IMR-90 (cell line): ENCODE measurements around the gene ZNF416. TPM values are rescaled to one million over a fixed set of nuclear protein-coding genes. Genes with fewer than 3 reads are reported as not detected.

Experiments used
- ATAC-seq: fragments of 200-7000 bp; cut with Tn5 transposase; 2 replicates; pipeline ENCODE4 v1.9.1; 2020; ENCODE audit warnings: low read depth, mild to moderate bottlenecking, moderate library complexity
- BruUV-seq: library from RNA; stranded (reverse); fragments of 400-500 nt; replicated peaks from 2 replicates; lab custom pipeline; 2021; lab: Mats Ljungman, UMichigan
- CTCF ChIA-PET: fragments of 300-600 bp; formaldehyde crosslinking; extraction: SDS; loops from one replicate; lab custom pipeline; 2021; ENCODE audit warnings: antibody characterized with exemption; lab: Yijun Ruan, JAX
- POLR2A ChIA-PET: fragments of 300-600 bp; sonication (Branson Sonifier 250); formaldehyde crosslinking; loops from one replicate; lab custom pipeline; 2022; ENCODE audit warnings: antibody characterized with exemption; ENCODE audit not compliant: unreplicated experiment; lab: Charles Lee
- DNase-seq: peaks from one replicate; pipeline ENCODE4 v3.0.0; 2013
- H2AFZ ChIP-seq: replicated peaks from 2 replicates; pipeline ENCODE3; 2013; ENCODE audit warnings: low read length, mild to moderate bottlenecking; ENCODE audit not compliant: poor library complexity
- H2AK5ac ChIP-seq: 2 replicates; pipeline ENCODE4 v1.6.1; 2013; ENCODE audit warnings: low read depth, low read length, inconsistent platforms
- H2AK9ac ChIP-seq: replicated peaks from 2 replicates; pipeline ENCODE3; 2013; ENCODE audit warnings: mild to moderate bottlenecking, low read depth, low read length, moderate library complexity; ENCODE audit not compliant: poor library complexity
- H2BK120ac ChIP-seq: 2 replicates; pipeline ENCODE4 v1.6.1; 2013; ENCODE audit warnings: low read depth, low read length, inconsistent platforms
- H2BK15ac ChIP-seq: 3 replicates; pipeline ENCODE4 v1.6.1; 2013; ENCODE audit warnings: low read depth, low read length, inconsistent platforms
- H2BK20ac ChIP-seq: 2 replicates; pipeline ENCODE4 v1.6.1; 2013; ENCODE audit warnings: low read depth, mild to moderate bottlenecking, inconsistent platforms, low read length, moderate library complexity
- H2BK5ac ChIP-seq: 2 replicates; pipeline ENCODE4 v1.6.1; 2013; ENCODE audit warnings: mild to moderate bottlenecking, low read depth, low read length, inconsistent platforms; ENCODE audit not compliant: poor library complexity, severe bottlenecking
- H3K14ac ChIP-seq: replicated peaks from 2 replicates; pipeline ENCODE4 v1.6.1; 2013; ENCODE audit warnings: low read depth, low read length, inconsistent platforms
- H3K18ac ChIP-seq: 2 replicates; pipeline ENCODE4 v1.6.1; 2013; ENCODE audit warnings: low read depth, low read length, control low read depth
- H3K23ac ChIP-seq: 2 replicates; pipeline ENCODE4 v1.6.1; 2013; ENCODE audit warnings: low read depth, low read length, inconsistent platforms
- H3K27ac ChIP-seq: 2 replicates; pipeline ENCODE4 v1.5.1; 2013; ENCODE audit warnings: mild to moderate bottlenecking, control low read depth, low read length; ENCODE audit not compliant: insufficient read depth
- H3K27me3 ChIP-seq: 2 replicates; pipeline ENCODE4 v1.6.1; 2013; ENCODE audit warnings: low read length; ENCODE audit not compliant: control insufficient read depth, insufficient read depth
- H3K36me3 ChIP-seq: 2 replicates; pipeline ENCODE4 v1.6.1; 2013; ENCODE audit warnings: low read length, mixed read lengths; ENCODE audit not compliant: control insufficient read depth, insufficient read depth
- H3K4ac ChIP-seq: 2 replicates; pipeline ENCODE4 v1.6.1; 2013; ENCODE audit warnings: low read depth, low read length, inconsistent platforms
- H3K4me1 ChIP-seq: 2 replicates; pipeline ENCODE4 v1.6.1; 2013; ENCODE audit warnings: low read length, mixed read lengths; ENCODE audit not compliant: control insufficient read depth, insufficient read depth
- H3K4me2 ChIP-seq: 2 replicates; pipeline ENCODE4 v1.6.1; 2013; ENCODE audit warnings: low read depth, mild to moderate bottlenecking, control low read depth, low read length, moderate library complexity
- H3K4me3 ChIP-seq: 2 replicates; pipeline ENCODE4 v1.5.1; 2013; ENCODE audit warnings: low read depth, mild to moderate bottlenecking, control low read depth, low read length, moderate library complexity; ENCODE audit not compliant: insufficient read depth
- H3K56ac ChIP-seq: 2 replicates; pipeline ENCODE4 v1.6.1; 2013; ENCODE audit warnings: low read length, inconsistent platforms; ENCODE audit not compliant: insufficient read depth; ENCODE audit errors: extremely low read depth
- H3K79me1 ChIP-seq, 2 experiments: 2 replicates each; pipeline ENCODE4 v1.6.1; 2013; ENCODE audit warnings: low read length in 2 of 2, inconsistent platforms in 1 of 2, low read depth in 1 of 2
- H3K9ac ChIP-seq: 2 replicates; pipeline ENCODE4 v1.6.1; 2013; ENCODE audit warnings: low read depth, low read length, control low read depth
- H3K9me1 ChIP-seq: 2 replicates; pipeline ENCODE4 v1.6.1; 2013; ENCODE audit warnings: low read length, inconsistent platforms; ENCODE audit not compliant: insufficient read depth
- H3K9me3 ChIP-seq: 2 replicates; pipeline ENCODE4 v1.6.1; 2013; ENCODE audit warnings: low read length; ENCODE audit not compliant: control insufficient read depth, insufficient read depth
- H4K20me1 ChIP-seq: 2 replicates; pipeline ENCODE4 v1.6.1; 2013; ENCODE audit warnings: low read length, inconsistent platforms; ENCODE audit not compliant: insufficient read depth
- H4K5ac ChIP-seq: 2 replicates; pipeline ENCODE4 v1.6.1; 2013; ENCODE audit warnings: mild to moderate bottlenecking, low read depth, low read length, control low read depth
- H4K8ac ChIP-seq, 2 experiments: 2 replicates each; pipeline ENCODE4 v1.6.1; 2013; ENCODE audit warnings: low read depth in 2 of 2, low read length in 2 of 2, control low read depth in 1 of 2, inconsistent platforms in 1 of 2
- H4K91ac ChIP-seq: 2 replicates; pipeline ENCODE4 v1.6.1; 2013; ENCODE audit warnings: low read depth, low read length, inconsistent platforms; ENCODE audit not compliant: insufficient read depth
- BHLHE40 ChIP-seq: fragments of 150-350 bp; IDR thresholded peaks from 2 replicates; pipeline ENCODE4 v1.6.1; 2016; ENCODE audit warnings: mild to moderate bottlenecking, low read depth, low read length
- CEBPB ChIP-seq: IDR thresholded peaks from 2 replicates; pipeline ENCODE4 v1.6.1; 2012; ENCODE audit warnings: low read depth, low read length, improper control_type of control experiment
- CHD1 ChIP-seq: IDR thresholded peaks from 2 replicates; pipeline ENCODE4 v1.6.1; 2012; ENCODE audit warnings: low read depth, low read length, improper control_type of control experiment
- FOS ChIP-seq: fragments of 150-350 bp; IDR thresholded peaks from 2 replicates; pipeline ENCODE4 v1.6.1; 2016; ENCODE audit warnings: low read depth, low read length
- MAFK ChIP-seq: IDR thresholded peaks from 2 replicates; pipeline ENCODE4 v1.6.1; 2012; ENCODE audit warnings: low read depth, low read length, improper control_type of control experiment
- MAZ ChIP-seq: IDR thresholded peaks from 2 replicates; pipeline ENCODE4 v1.6.1; 2012; ENCODE audit warnings: low read depth, mild to moderate bottlenecking, low read length, improper control_type of control experiment, moderate library complexity, borderline replicate concordance
- MXI1 ChIP-seq: IDR thresholded peaks from 2 replicates; pipeline ENCODE4 v1.6.1; 2012; ENCODE audit warnings: low read depth, mild to moderate bottlenecking, low read length, moderate library complexity, borderline replicate concordance
- NFE2L2 ChIP-seq: fragments of 150-350 bp; IDR thresholded peaks from 2 replicates; pipeline ENCODE4 v1.6.1; 2016; ENCODE audit warnings: low read depth, mild to moderate bottlenecking, low read length
- POLR2A ChIP-seq: IDR thresholded peaks from 2 replicates; pipeline ENCODE4 v1.6.1; 2012; ENCODE audit warnings: mild to moderate bottlenecking, low read depth, low read length
- RAD21 ChIP-seq: IDR thresholded peaks from 2 replicates; pipeline ENCODE4 v1.6.1; 2012; ENCODE audit warnings: low read length, improper control_type of control experiment
- RCOR1 ChIP-seq: IDR thresholded peaks from 2 replicates; pipeline ENCODE4 v1.6.1; 2012; ENCODE audit warnings: mild to moderate bottlenecking, low read length, improper control_type of control experiment; ENCODE audit not compliant: insufficient replicate concordance
- RFX5 ChIP-seq: IDR thresholded peaks from 2 replicates; pipeline ENCODE4 v1.8.0; 2012; ENCODE audit warnings: low read depth, mild to moderate bottlenecking, low read length, moderate library complexity
- SMC3 ChIP-seq: fragments of 150-350 bp; IDR thresholded peaks from 2 replicates; pipeline ENCODE4 v1.6.1; 2016; ENCODE audit warnings: low read depth, mild to moderate bottlenecking, antibody characterized with exemption, low read length, moderate library complexity
- dilution Hi-C: fragments of 300-500 bp; cut with HindIII; formaldehyde crosslinking; loops from one replicate; pipeline ENCODE4 v1.14.3; 2018; ENCODE audit warnings: low sequenced_read_pairs; ENCODE audit not compliant: unreplicated experiment
- in situ Hi-C: fragments of 300-500 bp; cut with MboI; formaldehyde crosslinking; loops from 3 replicates; pipeline ENCODE4 v1.14.3; 2019; ENCODE audit warnings: low sequenced_read_pairs, inconsistent platforms, mixed read lengths
- intact Hi-C: fragments of 100-400 bp; cut with micrococcal nuclease; formaldehyde crosslinking; loops from 2 replicates; pipeline ENCODE4 v1.10.0; 2022
- polyA plus RNA-seq, 3 experiments: library from polyadenylated mRNA; depleted of rRNA; stranded (reverse); fragments of >200 nt; gene quantifications; 2 replicates each; pipeline ENCODE4 v1.2.3, GENCODE V29; 2012; ENCODE audit warnings: low replicate concordance in 1 of 3
- total RNA-seq: library from RNA; depleted of rRNA; stranded (reverse); fragments of >200 nt; gene quantifications from 2 replicates; pipeline ENCODE4 v1.2.3, GENCODE V29; 2012
- TF ChIP-seq, protein P1 (sequence below): fragments of 150-350 bp; IDR thresholded peaks from 2 replicates; pipeline ENCODE4 v1.6.1; 2017; ENCODE audit warnings: mild to moderate bottlenecking, antibody characterized with exemption, low read length, low read depth
- TF ChIP-seq, protein P2 (sequence below): fragments of 150-350 bp; IDR thresholded peaks from 2 replicates; pipeline ENCODE4 v1.6.1; 2016; ENCODE audit warnings: low read depth, mild to moderate bottlenecking, low read length, moderate library complexity, borderline replicate concordance
- TF ChIP-seq, protein P3 (sequence below): conservative IDR thresholded peaks from 2 replicates; pipeline ENCODE4 v1.5.1; 2012; ENCODE audit warnings: mild to moderate bottlenecking, low read depth, low read length, improper control_type of control experiment

ZNF416 gene
- total and polyA plus RNA-seq, 2 of the 4 experiments (the other 2 are of a cell fraction) = 2.6 to 8.1 TPM

DNA sequence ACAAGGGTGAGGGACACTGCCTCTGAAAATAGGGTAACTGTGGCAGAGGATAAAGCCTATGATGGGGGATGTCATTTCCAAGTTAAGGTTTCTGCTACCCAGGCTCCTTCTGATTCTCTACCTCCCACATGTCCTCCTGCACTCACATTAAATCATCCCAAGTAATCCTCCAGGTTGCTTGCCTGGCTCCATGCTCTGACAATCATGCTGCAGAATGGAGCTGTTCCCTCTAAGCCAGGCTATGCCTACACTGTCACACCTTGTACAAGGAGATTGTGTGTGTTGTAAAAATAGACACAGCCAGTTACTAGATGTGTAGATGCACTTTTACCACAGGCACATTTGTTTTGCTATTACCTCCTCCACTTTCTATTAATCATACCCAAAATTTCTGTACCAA, 8.0 kb downstream of the ZNF416 start:
- in situ Hi-C loops = no loop called here
- no TSS peak for BruUV-seq

More for the DNA sequence above, 8.0 kb downstream of the ZNF416 start:
- no peak overlapping the region for H3K4me3 ChIP-seq
- H3K23ac ChIP-seq = no peak overlapping the region
- ATAC-seq (no peak), DNase-seq (no peak)
- no peak for TF ChIP-seq MAZ
- no peak for TF ChIP-seq FOS
- no peak for TF ChIP-seq CHD1
- no peak for TF ChIP-seq CEBPB
- TF ChIP-seq MXI1 = no peak
- TF ChIP-seq POLR2A = no peak
- TF ChIP-seq MAFK = no peak
- TF ChIP-seq RFX5 = no peak
- TF ChIP-seq, protein P1, sequence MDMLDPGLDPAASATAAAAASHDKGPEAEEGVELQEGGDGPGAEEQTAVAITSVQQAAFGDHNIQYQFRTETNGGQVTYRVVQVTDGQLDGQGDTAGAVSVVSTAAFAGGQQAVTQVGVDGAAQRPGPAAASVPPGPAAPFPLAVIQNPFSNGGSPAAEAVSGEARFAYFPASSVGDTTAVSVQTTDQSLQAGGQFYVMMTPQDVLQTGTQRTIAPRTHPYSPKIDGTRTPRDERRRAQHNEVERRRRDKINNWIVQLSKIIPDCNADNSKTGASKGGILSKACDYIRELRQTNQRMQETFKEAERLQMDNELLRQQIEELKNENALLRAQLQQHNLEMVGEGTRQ = no peak
- TF ChIP-seq, protein P2, sequence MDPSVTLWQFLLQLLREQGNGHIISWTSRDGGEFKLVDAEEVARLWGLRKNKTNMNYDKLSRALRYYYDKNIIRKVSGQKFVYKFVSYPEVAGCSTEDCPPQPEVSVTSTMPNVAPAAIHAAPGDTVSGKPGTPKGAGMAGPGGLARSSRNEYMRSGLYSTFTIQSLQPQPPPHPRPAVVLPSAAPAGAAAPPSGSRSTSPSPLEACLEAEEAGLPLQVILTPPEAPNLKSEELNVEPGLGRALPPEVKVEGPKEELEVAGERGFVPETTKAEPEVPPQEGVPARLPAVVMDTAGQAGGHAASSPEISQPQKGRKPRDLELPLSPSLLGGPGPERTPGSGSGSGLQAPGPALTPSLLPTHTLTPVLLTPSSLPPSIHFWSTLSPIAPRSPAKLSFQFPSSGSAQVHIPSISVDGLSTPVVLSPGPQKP = no peak
- TF ChIP-seq BHLHE40 = no peak
- TF ChIP-seq RCOR1 = no peak
- TF ChIP-seq SMC3 = no peak
- TF ChIP-seq, protein P3, sequence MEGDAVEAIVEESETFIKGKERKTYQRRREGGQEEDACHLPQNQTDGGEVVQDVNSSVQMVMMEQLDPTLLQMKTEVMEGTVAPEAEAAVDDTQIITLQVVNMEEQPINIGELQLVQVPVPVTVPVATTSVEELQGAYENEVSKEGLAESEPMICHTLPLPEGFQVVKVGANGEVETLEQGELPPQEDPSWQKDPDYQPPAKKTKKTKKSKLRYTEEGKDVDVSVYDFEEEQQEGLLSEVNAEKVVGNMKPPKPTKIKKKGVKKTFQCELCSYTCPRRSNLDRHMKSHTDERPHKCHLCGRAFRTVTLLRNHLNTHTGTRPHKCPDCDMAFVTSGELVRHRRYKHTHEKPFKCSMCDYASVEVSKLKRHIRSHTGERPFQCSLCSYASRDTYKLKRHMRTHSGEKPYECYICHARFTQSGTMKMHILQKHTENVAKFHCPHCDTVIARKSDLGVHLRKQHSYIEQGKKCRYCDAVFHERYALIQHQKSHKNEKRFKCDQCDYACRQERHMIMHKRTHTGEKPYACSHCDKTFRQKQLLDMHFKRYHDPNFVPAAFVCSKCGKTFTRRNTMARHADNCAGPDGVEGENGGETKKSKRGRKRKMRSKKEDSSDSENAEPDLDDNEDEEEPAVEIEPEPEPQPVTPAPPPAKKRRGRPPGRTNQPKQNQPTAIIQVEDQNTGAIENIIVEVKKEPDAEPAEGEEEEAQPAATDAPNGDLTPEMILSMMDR = no peak
- no peak for TF ChIP-seq NFE2L2
- TF ChIP-seq RAD21 = no peak
- no peak overlapping the region for H3K4ac ChIP-seq
- POLR2A ChIA-PET = no interaction called here
- H3K9ac ChIP-seq = no peak overlapping the region
- no peak overlapping the region for H4K5ac ChIP-seq
- H3K4me1 ChIP-seq = no peaks in the 10 kb centered on the region
- H3K4me2 ChIP-seq = no peak overlapping the region
- no peaks in the 10 kb centered on the region for H3K9me1 ChIP-seq
- no peak overlapping the region for H3K14ac ChIP-seq
- H4K91ac ChIP-seq = no peak overlapping the region
- H3K36me3 ChIP-seq = peaks cover 49% of the 10 kb centered on the region
- no peak overlapping the region for H2AK5ac ChIP-seq
- H3K79me1 ChIP-seq = peaks cover 3 to 5% of the 10 kb centered on the region in 2 experiments; a peak in 2 of 4 replicates
- dilution Hi-C loops = no loop called here
- H3K56ac ChIP-seq = no peak overlapping the region
- H3K9me3 ChIP-seq = peaks cover 94% of the 10 kb centered on the region
- H4K20me1 ChIP-seq = no peaks in the 10 kb centered on the region
- H4K8ac ChIP-seq = no peak overlapping the region
- H2BK15ac ChIP-seq = no peak overlapping the region
- H2BK5ac ChIP-seq = no peak overlapping the region
- intact Hi-C loops = no loop called here
- H2BK120ac ChIP-seq = no peak overlapping the region
- H3K27me3 ChIP-seq = no peaks in the 10 kb centered on the region
- H3K18ac ChIP-seq = no peak overlapping the region
- H3K27ac ChIP-seq = no peak overlapping the region
- no peak overlapping the region for H2BK20ac ChIP-seq
- no peak overlapping the region for H2AK9ac ChIP-seq
- CTCF ChIA-PET = no interaction called here
- no peak overlapping the region for H2AFZ ChIP-seq
